A549 (cell line): ENCODE measurements around the gene THAP4.

Experiments used
- CBX2 ChIP-seq: fragments of 200-600 bp; sonication (generic); IDR thresholded peaks from 2 replicates; pipeline ENCODE4 v1.6.1; 2016; ENCODE audit warnings: low read depth, mild to moderate bottlenecking, borderline replicate concordance
- FOSL2 ChIP-seq, 2 experiments: fragments of 450-650 bp in 1 of 2; fragments of >200 bp in 1 of 2; sonication (Bioruptor Twin) in 1 of 2; formaldehyde crosslinking; IDR thresholded peaks; 2 replicates each; pipeline versions ENCODE4 v1.5.0 to v1.6.1; 2016 to 2020; ENCODE audit warnings: mild to moderate bottlenecking in 1 of 2, moderate library complexity in 1 of 2
- JUNB ChIP-seq: fragments of >200 bp; sonication (Bioruptor Twin); formaldehyde crosslinking; IDR thresholded peaks from 2 replicates; pipeline ENCODE4 v1.6.1; 2016
- KDM5A ChIP-seq: fragments of 200-600 bp; sonication (generic); IDR thresholded peaks from 2 replicates; pipeline ENCODE4 v1.6.1; 2016; ENCODE audit warnings: antibody characterized with exemption, mild to moderate bottlenecking
- MAZ ChIP-seq: fragments of 150-350 bp; IDR thresholded peaks from 2 replicates; pipeline ENCODE4 v1.6.1; 2014; ENCODE audit warnings: antibody characterized with exemption, low read depth, low read length, borderline replicate concordance
- POLR2A ChIP-seq: IDR thresholded peaks from 2 replicates; pipeline ENCODE4 v1.6.1; 2012; ENCODE audit warnings: mild to moderate bottlenecking, low read length
- RAD21 ChIP-seq, 2 experiments: fragments of >200 bp in 1 of 2; sonication (Bioruptor Twin) in 1 of 2; formaldehyde crosslinking in 1 of 2; IDR thresholded peaks in 1 of 2; conservative IDR thresholded peaks in 1 of 2; 2 replicates in 1 of 2; 3 replicates in 1 of 2; pipeline ENCODE4 v1.6.1; 2012 to 2018; ENCODE audit warnings: inconsistent platforms in 1 of 2
- RCOR1 ChIP-seq: fragments of 150-350 bp; IDR thresholded peaks from 2 replicates; pipeline ENCODE4 v1.6.1; 2014; ENCODE audit warnings: antibody characterized with exemption, low read length, low read depth
- RNF2 ChIP-seq: fragments of 200-600 bp; sonication (generic); IDR thresholded peaks from 2 replicates; pipeline ENCODE4 v1.6.1; 2016; ENCODE audit warnings: low read depth, mild to moderate bottlenecking, antibody characterized with exemption, moderate library complexity, borderline replicate concordance
- TF ChIP-seq, protein P1 (sequence below): fragments of 200-600 bp; sonication (generic); IDR thresholded peaks from 2 replicates; pipeline ENCODE4 v1.6.1; 2016; ENCODE audit warnings: antibody characterized with exemption, mild to moderate bottlenecking, moderate library complexity
- TF ChIP-seq, protein P2 (sequence below): fragments of >200 bp; sonication (Bioruptor Twin); formaldehyde crosslinking; IDR thresholded peaks from 3 replicates; pipeline ENCODE4 v1.5.1; 2016

DNA sequence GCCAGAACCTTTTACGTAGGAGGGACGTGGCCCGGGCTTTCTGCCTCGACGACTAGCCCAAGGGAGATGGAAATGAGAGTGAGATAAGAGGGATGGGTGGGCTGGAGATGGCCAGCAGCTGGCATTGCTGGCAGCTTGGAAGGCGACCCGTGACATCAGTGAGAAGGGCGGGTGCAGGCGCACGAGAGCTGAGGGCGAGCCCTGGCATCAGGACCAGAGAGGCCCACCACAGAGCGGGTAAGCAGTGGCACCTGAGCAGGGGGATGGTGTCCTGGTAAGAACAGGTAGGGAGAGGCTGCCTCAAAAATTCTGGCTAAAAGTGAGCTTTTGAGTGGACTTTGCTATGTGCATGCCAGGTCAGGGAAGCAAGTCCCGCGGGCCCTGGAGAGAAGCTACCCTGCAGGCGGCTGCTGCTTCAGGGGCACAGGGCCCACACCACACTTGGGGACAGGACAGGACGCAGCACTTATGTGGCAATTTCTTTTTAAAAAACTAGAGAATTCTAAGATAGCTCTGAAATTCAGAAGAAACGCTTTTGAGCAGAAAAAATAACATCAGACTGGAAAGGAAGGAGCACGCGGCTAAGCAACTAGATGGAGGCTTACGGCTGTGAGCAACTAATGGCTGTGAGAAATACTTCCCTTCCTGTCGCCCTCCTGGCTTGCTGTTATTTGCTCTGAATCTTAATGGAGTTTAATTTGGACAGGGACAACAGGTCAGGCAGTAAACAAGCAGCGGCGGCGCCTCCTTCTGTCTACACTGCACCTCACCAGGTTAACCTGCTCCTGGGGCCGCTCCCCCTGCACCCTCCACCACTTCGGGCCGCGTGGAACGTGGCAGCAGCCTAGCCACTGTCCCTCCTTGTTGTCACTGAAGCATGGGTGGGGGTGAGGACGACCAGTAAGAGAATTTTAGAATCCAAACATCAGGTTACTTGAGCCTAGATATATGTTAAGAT lies 20.5 kb downstream of the THAP4 start:
- no peak for TF ChIP-seq FOSL2 (IDR thresholded peaks at IDR 0.05)
- TF ChIP-seq FOSL2 (CRISPR knock-in tag; IDR thresholded peaks at IDR 0.05) = no peak
- TF ChIP-seq, protein P1, sequence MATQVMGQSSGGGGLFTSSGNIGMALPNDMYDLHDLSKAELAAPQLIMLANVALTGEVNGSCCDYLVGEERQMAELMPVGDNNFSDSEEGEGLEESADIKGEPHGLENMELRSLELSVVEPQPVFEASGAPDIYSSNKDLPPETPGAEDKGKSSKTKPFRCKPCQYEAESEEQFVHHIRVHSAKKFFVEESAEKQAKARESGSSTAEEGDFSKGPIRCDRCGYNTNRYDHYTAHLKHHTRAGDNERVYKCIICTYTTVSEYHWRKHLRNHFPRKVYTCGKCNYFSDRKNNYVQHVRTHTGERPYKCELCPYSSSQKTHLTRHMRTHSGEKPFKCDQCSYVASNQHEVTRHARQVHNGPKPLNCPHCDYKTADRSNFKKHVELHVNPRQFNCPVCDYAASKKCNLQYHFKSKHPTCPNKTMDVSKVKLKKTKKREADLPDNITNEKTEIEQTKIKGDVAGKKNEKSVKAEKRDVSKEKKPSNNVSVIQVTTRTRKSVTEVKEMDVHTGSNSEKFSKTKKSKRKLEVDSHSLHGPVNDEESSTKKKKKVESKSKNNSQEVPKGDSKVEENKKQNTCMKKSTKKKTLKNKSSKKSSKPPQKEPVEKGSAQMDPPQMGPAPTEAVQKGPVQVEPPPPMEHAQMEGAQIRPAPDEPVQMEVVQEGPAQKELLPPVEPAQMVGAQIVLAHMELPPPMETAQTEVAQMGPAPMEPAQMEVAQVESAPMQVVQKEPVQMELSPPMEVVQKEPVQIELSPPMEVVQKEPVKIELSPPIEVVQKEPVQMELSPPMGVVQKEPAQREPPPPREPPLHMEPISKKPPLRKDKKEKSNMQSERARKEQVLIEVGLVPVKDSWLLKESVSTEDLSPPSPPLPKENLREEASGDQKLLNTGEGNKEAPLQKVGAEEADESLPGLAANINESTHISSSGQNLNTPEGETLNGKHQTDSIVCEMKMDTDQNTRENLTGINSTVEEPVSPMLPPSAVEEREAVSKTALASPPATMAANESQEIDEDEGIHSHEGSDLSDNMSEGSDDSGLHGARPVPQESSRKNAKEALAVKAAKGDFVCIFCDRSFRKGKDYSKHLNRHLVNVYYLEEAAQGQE = no peak
- TF ChIP-seq POLR2A = no peak
- TF ChIP-seq, protein P2, sequence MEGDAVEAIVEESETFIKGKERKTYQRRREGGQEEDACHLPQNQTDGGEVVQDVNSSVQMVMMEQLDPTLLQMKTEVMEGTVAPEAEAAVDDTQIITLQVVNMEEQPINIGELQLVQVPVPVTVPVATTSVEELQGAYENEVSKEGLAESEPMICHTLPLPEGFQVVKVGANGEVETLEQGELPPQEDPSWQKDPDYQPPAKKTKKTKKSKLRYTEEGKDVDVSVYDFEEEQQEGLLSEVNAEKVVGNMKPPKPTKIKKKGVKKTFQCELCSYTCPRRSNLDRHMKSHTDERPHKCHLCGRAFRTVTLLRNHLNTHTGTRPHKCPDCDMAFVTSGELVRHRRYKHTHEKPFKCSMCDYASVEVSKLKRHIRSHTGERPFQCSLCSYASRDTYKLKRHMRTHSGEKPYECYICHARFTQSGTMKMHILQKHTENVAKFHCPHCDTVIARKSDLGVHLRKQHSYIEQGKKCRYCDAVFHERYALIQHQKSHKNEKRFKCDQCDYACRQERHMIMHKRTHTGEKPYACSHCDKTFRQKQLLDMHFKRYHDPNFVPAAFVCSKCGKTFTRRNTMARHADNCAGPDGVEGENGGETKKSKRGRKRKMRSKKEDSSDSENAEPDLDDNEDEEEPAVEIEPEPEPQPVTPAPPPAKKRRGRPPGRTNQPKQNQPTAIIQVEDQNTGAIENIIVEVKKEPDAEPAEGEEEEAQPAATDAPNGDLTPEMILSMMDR = no peak
- TF ChIP-seq MAZ = no peak
- no peak for TF ChIP-seq KDM5A
- no peak for TF ChIP-seq CBX2
- TF ChIP-seq JUNB = no peak
- TF ChIP-seq RAD21 (conservative IDR thresholded peaks at IDR 0.05 in 1 of 2, IDR thresholded peaks at IDR 0.05 in 1 of 2) = no peak
- no peak for TF ChIP-seq RCOR1
- no peak for TF ChIP-seq RNF2
